Measurements from ENCODE around the gene PTPN6.

GRCh38 chr12:6921539-6921938 is 29.6 kb upstream of the PTPN6 start:
- TF ChIP-seq CTCF (IDR thresholded peaks at IDR 0.05) = no peak
- TF ChIP-seq ZFX (IDR thresholded peaks at IDR 0.05; ENCODE audit: borderline replicate concordance) = no peak

All from 22Rv1 (cell line).